ENCODE data around the gene KIF16B.
"Not testable (repeated sequence)": the region's sequence is repeated elsewhere in the genome, so short reads cannot be mapped to it uniquely, and the experiment has no call there.

Gene KIF16B

GRCh38 chr20:16566080-16566479, 7.2 kb downstream of the KIF16B start:
- H3K27ac ChIP-seq: no peak overlapping the region
- TF ChIP-seq CTCF (IDR thresholded peaks at IDR 0.05; ENCODE audit: low read depth, low read length, missing control alignments): no peak

GRCh38 chr20:16564079-16564478, 9.2 kb downstream of the KIF16B start:
- in situ Hi-C loops (cut with HindIII; ENCODE audit: low pct_ligation_motif_present, low sequenced_read_pairs); H3K4me3 ChIP-seq (ENCODE audit: low read depth, low read length); DNase-seq: not testable (repeated sequence)

More at GRCh38 chr20:16566080-16566479, 7.2 kb downstream of the KIF16B start:
- DNase-seq: no peak
- in situ Hi-C loops (cut with HindIII; ENCODE audit: low pct_ligation_motif_present, low sequenced_read_pairs): no loop called here
- no peak overlapping the region for H3K4me3 ChIP-seq (ENCODE audit: low read depth, low read length)
- no peaks in the 10 kb centered on the region for H3K27me3 ChIP-seq (replicated peaks)
- no peaks in the 10 kb centered on the region for H3K36me3 ChIP-seq (replicated peaks)

GRCh38 chr20:16563066-16563806, 10.0 kb downstream of the KIF16B start:
- no peak overlapping the region for H3K4me3 ChIP-seq (ENCODE audit: low read depth, low read length)
- no peak for DNase-seq
- in situ Hi-C loops (cut with HindIII; ENCODE audit: low pct_ligation_motif_present, low sequenced_read_pairs): no loop called here
- no peak for TF ChIP-seq CTCF (IDR thresholded peaks at IDR 0.05; ENCODE audit: low read depth, low read length, missing control alignments)
- H3K27ac ChIP-seq: no peak overlapping the region
- no peaks in the 10 kb centered on the region for H3K36me3 ChIP-seq (replicated peaks)
- no peaks in the 10 kb centered on the region for H3K27me3 ChIP-seq (replicated peaks)

More at GRCh38 chr20:16564079-16564478, 9.2 kb downstream of the KIF16B start:
- H3K27me3 ChIP-seq (replicated peaks); H3K36me3 ChIP-seq (replicated peaks); H3K27ac ChIP-seq: not testable (repeated sequence)

- H3K36me3 ChIP-seq (replicated peaks): no peaks in the 10 kb centered on the region
- TF ChIP-seq CTCF (IDR thresholded peaks at IDR 0.05; ENCODE audit: low read depth, low read length, missing control alignments): no peak
- in situ Hi-C loops (cut with HindIII; ENCODE audit: low pct_ligation_motif_present, low sequenced_read_pairs): no loop called here
- H3K27ac ChIP-seq: no peak overlapping the region
- DNase-seq: no peak
- no peak overlapping the region for H3K4me3 ChIP-seq (ENCODE audit: low read depth, low read length)
- no peaks in the 10 kb centered on the region for H3K27me3 ChIP-seq (replicated peaks)
These were observed 11.0 kb downstream of the KIF16B start for GRCh38 chr20:16562259-16562658.

GRCh38 chr20:16560661-16561060, 12.6 kb downstream of the KIF16B start:
- no peaks in the 10 kb centered on the region for H3K27me3 ChIP-seq (replicated peaks)
- DNase-seq: no peak
- no peak overlapping the region for H3K4me3 ChIP-seq (ENCODE audit: low read depth, low read length)
- no peaks in the 10 kb centered on the region for H3K36me3 ChIP-seq (replicated peaks)
- TF ChIP-seq CTCF (IDR thresholded peaks at IDR 0.05; ENCODE audit: low read depth, low read length, missing control alignments): no peak
- H3K27ac ChIP-seq: no peak overlapping the region
- in situ Hi-C loops (cut with HindIII; ENCODE audit: low pct_ligation_motif_present, low sequenced_read_pairs): no loop called here

GRCh38 chr20:16560216-16560615, 13.0 kb downstream of the KIF16B start:
- in situ Hi-C loops (cut with HindIII; ENCODE audit: low pct_ligation_motif_present, low sequenced_read_pairs): no loop called here
- Histone ChIP-seq H3K27ac (no peak overlapping the region), H3K4me3 (ENCODE audit: low read depth, low read length) (no peak overlapping the region), H3K36me3 (replicated peaks) (no peaks in the 10 kb centered on the region), H3K27me3 (replicated peaks) (no peaks in the 10 kb centered on the region)
- TF ChIP-seq CTCF (IDR thresholded peaks at IDR 0.05; ENCODE audit: low read depth, low read length, missing control alignments): no peak
- DNase-seq: no peak
